ENCODE data around the gene SAMD9L.
A peak's percentile ranks its signal among the peaks of the same experiment; 100 is the strongest.

DNA sequence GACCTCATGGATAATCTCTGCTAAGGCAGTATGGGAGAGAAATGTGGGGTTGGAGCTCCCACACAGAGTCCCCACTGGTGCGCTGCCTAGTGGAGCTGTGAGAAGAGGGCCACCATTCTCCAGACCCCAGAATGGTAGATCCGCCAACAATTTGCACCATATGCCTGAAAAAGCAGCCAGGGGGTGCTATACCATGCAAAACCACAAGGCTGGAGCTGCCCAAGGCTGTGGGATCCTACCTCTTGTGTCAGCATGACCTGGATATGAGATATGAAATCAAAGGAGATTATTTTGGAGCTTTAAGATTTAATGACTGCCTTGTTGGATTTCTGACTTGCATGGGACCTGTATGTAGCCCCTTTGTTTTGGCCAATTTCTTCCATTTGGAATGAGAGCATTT, 27.0 kb upstream of the SAMD9L start:
- TF ChIP-seq, protein P1, sequence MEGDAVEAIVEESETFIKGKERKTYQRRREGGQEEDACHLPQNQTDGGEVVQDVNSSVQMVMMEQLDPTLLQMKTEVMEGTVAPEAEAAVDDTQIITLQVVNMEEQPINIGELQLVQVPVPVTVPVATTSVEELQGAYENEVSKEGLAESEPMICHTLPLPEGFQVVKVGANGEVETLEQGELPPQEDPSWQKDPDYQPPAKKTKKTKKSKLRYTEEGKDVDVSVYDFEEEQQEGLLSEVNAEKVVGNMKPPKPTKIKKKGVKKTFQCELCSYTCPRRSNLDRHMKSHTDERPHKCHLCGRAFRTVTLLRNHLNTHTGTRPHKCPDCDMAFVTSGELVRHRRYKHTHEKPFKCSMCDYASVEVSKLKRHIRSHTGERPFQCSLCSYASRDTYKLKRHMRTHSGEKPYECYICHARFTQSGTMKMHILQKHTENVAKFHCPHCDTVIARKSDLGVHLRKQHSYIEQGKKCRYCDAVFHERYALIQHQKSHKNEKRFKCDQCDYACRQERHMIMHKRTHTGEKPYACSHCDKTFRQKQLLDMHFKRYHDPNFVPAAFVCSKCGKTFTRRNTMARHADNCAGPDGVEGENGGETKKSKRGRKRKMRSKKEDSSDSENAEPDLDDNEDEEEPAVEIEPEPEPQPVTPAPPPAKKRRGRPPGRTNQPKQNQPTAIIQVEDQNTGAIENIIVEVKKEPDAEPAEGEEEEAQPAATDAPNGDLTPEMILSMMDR (IDR thresholded peaks at IDR 0.05): peak in 1 of 3 experiments; percentile 11
- TF ChIP-seq POLR2A (IDR thresholded peaks at IDR 0.05): no peak
